Right renal cortex interstitium (tissue), 3 donors: ENCODE measurements around the gene STC2. TPM values are rescaled to one million over a fixed set of nuclear protein-coding genes. Genes with fewer than 3 reads are reported as not detected.

Source experiments
- DNase-seq, 3 donors: peaks; one replicate each; pipeline ENCODE4 v3.0.0-alpha.2; 2013; ENCODE audit warnings: low read depth in 3 of 3, low spot score in 2 of 3
- polyA plus RNA-seq, 3 donors: library from polyadenylated mRNA; unstranded; fragments of 120-200 nt; gene quantifications; one replicate each; pipeline ENCODE4 v1.2.1, GENCODE V29; 2013; ENCODE audit not compliant: insufficient read length in 3 of 3

The STC2 gene
- polyA plus RNA-seq, 3 donors: 1.4 to 2.0 (median 1.6) TPM

DNA sequence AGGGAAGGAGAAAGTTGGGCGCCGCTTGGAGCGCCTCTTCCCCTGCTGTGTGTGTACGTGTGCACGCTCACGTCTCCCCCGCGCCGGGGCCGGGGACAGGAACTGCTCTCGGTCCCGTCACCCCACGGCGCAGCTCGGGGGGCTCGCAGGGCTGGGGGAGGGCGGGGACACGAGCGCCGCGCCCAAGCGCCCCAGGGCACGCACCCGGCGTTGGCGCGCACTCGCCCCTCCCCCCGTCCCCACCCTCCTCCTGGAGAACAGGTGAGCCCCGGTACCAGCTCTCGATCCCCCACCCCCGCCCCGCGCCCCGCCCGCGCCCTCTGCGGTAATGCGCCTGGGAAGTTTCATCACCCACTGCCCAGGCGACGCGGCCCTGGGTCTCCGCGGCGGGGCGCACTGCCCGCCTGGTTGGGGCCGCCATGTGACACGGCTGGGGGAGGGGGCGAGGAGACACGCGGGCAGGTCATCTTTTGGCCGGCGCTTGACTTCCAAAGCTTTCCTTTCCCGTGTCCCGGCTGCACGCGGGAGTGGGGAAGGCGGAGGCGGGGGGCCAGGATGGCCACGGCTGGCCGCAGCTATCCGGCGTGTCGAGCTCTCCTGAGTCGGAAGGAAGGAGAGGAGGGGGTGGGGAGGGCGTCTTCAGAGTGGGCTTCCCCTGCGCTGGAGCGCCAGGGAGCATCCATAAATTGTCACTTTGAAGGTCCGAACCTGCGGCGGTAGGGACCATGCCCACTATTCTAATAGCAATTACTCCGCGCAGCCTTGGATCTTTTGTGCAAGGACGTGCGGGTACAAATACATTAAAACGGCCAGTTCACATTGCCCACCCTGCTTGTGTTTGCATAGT lies 1.5 kb upstream of the STC2 start:
- DNase-seq: no peak

DNA sequence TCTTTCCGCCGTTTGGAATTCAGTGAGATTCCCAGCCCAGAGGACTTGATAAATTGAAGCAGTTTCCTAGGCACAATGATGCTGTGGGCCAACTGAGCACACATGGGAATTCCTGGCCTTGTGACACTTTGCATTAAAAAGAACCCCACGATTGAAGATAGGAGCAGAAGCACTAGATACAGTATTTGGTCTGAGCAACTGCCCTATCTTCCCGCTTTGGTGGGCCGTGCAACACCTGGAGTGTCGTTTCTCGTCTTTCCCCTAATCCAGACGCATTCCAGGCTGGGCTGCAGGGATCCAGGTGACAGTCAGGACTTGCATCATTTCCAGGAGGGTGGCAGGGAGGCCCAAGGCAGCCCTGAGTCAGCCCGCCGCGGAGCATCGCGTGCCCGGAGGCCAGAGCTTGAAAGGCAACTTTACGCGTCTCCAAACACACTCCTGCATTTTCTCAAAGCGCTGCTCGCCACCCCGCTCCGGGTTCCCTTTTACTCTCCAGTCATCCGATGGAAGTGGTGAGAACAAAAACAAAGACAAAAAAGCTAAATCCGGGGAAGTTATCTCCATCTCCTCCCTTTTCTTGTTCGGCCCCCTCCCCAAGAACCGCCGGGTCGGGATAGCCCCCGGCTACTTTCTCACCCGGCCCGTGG lies 753 bp upstream of the STC2 start:
- no peak for DNase-seq

DNA sequence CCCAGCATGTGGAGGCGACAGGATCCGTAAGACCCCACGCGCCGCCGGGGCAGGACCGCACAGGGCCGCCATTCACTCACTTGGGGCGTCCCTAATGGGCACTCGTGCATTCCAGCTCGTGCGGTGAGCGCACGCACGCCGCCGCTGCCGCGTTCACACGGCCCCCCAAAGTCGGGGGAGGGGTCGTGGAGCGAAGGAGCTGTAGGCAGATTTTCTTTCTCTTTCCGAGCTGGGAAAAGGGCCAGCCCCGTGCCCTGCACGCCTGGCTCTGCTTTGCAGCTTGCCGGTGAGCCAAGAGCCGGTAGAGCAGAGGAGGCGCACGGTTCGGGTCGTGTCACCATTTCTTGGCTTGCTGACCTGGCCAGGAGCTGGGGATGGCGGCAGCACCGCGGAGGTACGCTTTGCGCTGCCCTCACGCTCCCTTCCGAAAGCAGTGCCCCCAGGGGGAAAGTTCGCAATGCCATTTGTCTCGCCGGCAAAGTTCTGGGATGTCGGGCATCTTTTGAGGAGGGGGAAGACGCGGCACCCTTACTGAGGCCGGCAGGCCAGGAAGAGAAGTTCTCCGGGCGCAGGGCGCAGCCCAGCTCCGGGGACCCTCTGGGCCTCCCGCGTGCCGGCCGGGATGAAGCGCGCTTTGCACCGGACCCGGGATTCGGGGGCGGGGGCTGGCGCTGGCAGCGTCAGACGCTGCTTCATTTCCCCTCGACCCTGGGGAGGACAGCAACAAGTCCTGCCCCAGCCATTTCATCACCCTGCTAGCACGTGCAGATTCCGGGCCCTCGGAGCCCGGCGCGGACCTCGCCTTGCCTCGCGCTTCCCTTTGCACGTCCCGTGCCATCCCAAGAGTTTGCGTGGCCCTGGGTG lies 898 bp downstream of the STC2 start:
- DNase-seq: no peak

DNA sequence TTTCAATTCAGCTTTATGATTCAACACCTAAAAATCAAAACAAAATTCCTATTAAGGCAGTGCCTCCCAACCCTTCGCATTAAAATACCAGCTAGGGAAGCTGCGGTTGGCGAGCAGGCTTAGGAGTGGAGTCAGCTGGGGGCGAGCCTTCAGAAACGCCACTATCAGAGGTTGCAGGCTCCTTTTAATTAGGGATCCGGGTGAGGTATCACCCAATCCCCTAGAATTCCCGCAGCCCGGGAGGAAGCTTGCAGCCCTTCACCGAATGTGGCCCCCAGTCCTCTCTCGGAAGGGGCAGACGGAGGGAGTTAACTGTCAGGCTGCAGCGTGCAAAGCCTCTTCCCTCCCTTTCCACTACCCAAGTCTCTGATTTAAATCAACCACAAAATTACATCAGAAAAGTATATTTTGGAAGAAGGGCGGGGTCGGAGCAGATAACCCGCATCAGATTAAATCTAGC lies 1.7 kb downstream of the STC2 start:
- no peak for DNase-seq

DNA sequence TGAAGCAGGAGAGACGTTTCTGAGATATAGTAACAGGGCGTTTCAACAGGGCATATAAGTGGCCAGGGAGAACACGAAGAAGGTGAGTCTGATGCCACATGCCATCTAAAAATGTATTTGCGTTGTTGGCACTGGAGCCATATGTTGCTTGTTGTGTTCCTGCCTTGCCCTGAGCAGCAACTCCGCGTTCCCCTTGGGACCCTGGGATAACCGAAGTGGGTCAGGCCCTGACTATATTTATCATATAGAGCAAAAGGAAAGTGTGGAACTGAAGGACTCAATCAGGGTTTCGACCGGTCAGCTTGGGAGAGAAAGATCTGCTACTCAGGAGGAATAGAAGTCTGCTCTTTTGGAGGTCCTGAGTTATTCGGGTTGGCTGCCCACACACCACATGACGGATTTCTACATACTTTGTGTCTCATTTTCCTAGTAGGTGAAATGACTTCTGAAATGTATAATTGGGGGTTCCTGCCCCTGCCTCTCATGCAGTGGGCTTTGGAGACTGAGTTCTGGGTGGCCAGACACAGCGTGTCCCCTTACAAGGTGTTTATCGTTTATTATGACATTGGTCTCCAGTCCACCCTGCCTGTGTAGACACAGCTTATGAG lies 3.0 kb downstream of the STC2 start:
- no peak for DNase-seq

DNA sequence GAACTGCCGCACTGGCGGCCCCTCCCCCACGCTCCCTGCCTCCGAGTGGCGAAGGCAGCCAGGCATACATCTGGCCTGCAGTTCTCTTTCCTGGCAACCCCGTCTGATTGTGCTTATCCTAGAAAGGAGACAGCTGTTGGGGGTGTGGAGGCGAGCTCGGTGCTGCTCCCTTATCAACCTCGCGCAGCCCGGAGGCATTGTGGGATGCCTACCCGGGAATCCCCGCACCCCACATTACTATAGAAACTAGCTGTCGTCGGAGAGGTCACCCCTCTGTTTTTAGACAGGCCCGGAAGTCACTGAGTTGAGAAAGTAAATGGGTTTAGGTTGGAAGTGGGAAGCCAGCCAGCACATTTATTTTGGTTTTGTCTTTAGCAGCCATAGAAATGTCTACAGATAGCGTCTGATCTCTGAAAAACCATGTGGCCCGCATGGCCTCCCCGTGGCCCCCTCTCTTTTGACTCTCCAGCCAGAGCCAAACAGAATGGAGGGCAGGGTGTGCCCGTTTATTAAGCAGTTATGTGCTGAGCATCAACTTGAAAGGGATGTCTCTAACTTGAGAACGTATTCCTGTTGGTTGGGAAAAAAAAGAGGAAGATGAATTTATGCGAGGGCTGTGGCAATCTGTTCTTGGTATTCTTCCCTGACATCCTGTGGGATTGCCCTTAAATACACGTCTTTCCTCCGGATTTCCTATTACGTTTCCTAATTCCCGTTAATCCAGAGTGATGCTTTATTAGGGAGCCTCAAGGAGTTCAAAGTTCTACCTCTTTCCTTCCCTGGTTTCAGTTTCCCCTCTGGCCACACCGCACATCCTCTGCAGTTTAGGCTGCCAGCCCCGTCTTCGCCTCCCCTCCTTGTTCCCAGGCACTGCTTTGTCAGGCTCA lies 3.9 kb downstream of the STC2 start:
- DNase-seq: peak in 1 of 3 donors; percentile 61

DNA sequence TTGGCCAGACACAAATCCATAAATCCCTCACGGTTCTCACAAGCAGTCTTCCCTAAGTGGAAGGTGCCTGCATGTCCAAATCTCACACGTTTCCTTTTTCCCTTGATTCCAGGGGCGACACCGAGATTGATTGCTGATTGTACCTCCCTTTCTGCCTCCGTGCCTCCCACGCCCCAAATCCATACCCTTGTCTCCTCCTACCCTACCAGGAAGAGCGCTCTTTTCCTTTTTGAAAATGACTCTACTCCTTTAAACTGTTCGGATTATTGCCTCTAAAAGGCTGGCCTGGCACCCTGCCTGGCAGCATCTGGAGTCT lies 4.5 kb downstream of the STC2 start:
- no peak for DNase-seq

DNA sequence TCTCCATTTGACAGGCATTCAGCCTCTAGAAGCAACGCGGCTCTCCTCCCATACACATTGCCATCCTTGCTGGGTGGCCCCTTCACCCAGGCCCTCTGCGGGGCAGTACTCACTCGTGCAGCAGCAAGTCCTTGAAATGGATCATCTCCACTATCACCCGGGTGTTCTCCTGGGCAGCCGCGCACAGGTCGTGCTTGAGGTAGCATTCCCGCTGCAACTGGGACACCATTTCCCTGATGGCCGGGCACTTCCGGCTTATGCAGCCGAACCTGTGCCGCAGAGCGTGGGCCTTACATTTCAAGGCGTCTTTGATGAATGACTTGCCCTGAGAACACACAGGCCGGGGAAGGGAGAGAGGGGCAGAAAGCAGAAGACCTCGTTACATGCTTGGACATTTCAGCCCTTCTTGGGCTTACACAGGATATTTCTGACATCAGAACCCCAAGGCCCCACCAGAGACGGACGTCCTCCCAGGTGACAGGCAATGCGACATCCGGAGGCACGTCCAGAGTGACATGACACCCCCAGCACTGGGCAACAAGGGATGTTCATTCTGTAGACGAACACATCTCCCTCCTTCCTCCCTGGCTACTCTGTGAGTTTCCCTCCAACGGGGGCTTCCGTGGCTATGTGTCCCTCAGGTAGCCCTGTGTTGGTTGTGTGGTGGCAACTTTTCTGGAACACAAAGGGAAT lies 5.0 kb downstream of the STC2 start:
- no peak for DNase-seq

DNA sequence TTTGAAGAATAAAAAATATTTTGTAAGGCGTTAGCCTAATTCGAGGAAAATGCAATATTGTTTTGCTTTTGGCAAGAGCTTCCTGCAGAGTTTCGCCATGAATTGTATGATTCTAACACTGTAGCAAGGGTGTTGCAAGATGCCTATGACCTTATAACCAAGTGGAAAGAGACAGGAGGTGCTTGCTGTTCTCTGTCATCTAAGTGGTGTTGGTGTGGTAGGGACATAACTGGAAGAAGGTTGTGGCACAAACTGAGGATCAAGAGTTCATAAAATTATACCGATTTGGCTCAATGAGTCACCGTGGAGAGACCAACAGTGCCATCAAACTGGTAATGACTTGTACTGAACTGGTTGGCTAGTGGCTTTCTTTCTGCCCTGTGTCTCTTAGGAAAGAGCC lies 6.3 kb downstream of the STC2 start:
- no peak for DNase-seq

DNA sequence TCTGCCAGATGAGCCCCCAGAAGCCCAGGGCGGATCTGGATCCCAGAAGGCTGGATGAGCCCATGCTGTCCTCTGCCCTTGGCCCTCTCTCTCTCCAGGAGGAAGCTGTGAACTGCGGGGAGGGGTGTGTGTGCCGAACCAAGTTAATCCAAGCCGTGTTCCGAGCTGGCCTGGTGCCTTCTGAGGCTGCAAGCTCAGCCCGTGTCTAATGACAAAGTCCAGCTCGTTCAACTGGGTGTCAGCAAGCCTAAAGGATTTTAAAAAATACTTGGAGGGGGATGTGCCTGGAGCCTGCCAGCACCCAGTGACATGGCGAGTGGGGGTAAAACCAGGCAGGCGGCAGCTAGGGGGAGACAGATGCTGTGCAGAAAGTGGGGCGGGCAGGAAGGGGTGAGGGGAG lies 8.0 kb downstream of the STC2 start:
- no peak for DNase-seq

DNA sequence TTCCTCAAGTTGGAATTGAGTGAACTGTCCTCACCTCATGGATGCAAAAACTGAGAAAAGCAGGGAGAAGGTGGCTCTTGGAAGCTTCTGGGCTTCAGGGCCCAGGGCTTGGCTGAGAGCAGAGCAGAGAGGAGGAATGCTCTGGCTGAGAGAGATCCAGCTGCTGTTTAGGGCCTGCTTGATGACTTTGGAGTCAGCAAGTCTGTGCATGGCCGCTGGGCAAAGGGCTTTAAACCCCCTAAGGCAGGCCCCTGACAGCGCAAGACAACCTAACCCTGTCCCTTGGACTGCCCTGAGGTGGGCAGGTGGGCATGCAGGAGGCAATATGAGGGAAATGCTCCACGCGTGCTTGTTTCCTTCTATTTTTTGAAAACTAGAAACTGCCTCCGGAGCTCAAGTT lies 8.6 kb downstream of the STC2 start:
- DNase-seq: no peak

DNA sequence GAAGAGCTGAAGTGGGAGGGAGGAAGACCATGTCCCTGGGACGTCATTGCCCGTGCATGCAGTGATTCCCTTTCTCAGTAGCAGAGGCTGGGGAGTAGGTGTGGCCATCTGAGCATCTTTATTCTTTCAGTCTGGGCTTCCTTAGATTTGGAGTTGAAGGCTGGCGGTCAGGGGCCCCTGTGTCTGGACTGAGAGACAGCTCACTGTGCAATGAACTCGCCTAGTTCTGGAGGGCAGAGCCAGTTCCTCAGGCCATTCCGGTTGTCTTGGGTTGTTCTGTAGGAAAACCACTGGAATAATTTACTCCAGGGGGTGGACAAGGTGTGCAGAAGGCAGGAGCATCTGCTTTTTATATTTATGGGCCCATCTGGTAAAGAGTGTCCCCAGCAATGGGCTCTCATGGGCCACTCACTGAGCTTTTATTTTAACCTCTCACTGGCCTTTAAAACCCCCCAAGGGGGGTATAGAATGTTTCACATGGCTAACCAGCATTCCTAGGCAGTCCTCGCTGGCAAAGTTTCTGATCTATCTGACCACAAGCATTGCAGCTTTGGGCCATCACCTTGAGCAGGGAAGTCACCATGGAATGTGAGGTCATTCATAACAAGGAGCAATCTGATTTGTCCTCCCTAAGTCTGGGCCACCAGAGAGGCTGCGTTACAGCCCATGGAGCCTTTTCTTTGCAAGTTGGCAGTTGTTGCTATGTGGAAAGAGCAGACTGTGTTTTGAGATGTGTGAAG lies 9.2 kb downstream of the STC2 start:
- DNase-seq: no peak

DNA sequence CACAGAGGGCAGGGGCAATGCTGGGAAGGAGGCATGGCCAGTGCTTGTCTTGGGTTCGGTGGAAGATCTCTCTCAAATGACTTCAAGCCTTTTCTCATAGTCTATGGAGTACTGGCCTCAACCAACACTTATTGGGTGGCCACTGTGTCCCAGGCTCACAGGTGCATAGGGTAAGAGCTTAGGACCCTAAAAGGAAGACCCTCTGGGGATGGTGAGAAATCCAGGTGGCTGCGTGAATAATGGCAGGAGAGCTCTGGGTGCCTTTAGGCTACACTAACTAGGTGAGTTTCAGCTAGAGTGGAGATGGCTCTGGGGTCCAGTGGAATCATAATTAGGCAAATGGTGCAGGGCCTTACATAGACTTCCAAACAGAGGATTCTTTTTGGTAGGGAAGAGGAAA lies 9.9 kb downstream of the STC2 start:
- DNase-seq: no peak

DNA sequence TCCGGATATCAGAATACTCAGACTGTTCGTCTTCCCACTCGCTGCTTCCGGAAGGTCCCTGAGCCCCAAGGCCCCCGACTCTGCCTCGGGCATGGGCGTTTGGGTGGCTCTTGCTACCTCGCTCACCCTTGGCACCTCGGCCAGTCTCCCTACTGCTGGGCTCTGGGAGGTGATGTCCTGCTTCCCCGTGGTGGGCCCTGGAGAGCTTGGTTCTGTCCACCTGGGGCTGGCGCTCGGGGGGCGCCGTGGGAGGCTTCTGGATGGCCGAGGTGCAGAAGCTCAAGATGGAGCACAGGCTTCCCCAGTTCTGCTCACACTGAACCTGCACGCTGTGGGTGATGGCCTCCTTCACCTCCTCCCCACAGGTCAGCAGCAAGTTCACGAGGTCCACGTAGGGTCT lies 10.4 kb downstream of the STC2 start:
- no peak for DNase-seq

DNA sequence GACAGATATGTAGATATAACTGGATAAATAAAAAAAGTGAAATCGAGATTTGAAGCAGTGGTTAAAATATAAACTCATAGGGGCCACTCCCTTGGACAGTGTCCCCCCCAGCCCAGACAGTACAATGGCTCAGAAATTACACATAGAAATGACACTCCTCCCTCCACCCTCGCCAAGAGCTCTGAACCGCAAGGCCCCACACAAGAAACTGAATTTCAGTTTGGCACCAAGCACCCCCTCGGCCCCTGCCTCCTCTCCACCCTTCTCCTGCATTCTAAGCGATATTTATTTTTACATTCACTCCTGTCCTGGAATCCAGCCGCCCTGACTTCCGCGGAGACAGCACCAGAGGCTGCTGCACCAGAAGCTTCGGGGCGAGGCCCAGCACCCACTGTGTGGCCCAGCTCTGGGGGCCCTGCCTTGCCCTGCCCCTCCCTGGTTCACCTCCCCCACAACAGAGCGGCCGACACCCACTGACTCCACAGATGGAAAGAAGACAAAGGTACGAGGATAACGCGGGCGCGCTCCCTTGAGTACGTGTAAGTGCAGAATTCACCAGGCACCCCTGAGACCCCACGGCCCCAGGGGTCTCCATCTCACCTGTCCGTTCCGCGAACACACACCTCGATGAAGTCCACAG lies 11.0 kb downstream of the STC2 start:
- DNase-seq: no peak

DNA sequence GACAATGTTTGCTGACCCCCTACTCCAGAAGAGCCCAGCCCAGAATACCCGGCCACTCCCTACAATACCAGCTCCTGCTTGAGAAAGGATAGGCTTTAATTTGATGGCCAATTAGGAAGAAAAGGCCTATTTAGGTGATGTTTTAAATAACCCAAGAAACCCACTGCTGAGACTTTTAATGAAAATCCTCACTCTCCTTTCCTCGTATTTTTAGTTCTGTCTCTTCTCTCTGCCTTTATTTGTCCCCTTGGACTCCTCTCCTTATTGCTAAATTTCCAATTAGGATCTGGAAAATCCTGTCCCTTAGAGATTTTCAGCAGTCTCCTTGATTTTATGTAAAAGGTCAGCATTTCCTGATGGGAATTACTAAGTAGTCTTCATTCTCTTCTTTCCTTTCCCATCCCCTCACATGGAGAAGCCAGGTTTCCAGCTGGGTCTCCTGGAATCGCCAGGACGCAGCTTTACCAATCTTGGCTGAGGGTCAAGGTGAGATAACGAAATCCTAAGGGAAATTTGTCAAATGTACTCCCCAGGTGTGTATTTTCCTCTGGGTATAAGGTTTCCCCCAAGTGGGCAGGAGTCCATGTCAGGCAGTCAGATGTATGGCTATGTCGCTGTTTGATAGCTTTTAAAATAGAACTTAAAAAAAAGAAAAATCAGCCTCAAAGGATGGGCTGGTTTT lies 11.7 kb downstream of the STC2 start:
- DNase-seq: no peak

DNA sequence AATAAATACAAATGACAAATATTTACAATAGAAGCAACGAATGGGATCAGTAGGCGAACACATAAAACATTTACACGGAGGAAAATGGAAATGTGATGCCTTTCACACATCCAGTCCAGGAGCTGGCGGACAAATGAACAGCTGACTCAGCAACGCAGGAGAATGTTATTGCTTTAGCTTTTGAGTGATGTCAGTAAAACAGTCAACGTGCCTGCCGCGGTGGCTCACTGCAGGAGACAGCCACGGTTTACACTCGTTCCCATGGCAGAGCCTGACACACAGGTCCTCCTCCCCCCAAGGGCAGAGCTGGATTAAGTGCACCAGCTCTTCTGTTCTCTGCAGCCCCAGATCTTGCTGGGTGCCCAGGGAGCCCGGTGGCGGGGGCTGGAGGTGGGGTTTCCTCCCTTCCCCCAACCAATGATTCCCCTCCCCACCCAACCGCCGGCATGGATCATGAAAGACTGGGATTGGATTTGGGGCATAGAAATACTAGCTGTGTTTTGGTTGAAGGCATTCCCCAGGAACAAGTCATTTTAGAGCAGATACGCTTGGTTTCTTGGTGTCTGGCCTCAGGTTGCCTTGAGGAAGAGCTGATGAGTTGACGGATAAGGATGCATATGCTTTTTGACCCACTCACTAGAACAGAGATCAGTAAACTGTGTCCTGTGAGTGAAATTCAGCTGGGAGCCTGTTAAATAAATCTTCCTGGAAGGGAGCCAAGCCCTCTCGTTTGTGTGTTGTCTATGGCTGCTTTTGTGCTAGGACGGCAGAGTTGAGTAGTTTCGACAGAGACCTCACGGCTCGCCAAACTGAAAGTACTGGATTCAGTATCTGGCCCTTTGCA lies 12.5 kb downstream of the STC2 start:
- DNase-seq: no peak
